ENCODE results near the gene SIX5.

DNA sequence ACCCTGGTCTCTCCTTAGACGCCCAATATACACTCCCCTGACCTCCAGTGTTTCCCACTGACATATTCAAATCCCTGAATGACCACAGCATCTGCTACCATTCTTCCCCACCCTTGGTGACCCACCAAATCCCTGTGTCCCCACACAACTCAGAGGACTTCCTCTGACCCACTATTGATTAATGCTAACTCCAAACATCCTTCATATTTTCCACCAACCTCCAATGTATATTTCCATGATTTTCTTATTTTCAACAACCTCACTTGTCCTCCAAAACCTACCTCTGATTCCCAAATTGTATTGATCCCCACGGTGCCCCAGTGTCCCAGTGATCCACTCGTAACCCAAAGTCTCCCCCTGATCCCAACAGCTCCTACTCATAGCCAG, 24.1 kb upstream of the SIX5 start:
- TF ChIP-seq, protein P1, sequence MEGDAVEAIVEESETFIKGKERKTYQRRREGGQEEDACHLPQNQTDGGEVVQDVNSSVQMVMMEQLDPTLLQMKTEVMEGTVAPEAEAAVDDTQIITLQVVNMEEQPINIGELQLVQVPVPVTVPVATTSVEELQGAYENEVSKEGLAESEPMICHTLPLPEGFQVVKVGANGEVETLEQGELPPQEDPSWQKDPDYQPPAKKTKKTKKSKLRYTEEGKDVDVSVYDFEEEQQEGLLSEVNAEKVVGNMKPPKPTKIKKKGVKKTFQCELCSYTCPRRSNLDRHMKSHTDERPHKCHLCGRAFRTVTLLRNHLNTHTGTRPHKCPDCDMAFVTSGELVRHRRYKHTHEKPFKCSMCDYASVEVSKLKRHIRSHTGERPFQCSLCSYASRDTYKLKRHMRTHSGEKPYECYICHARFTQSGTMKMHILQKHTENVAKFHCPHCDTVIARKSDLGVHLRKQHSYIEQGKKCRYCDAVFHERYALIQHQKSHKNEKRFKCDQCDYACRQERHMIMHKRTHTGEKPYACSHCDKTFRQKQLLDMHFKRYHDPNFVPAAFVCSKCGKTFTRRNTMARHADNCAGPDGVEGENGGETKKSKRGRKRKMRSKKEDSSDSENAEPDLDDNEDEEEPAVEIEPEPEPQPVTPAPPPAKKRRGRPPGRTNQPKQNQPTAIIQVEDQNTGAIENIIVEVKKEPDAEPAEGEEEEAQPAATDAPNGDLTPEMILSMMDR (IDR thresholded peaks at IDR 0.05; ENCODE audit: low read depth, low read length, missing input control), result no peak
- TF ChIP-seq RXRA (IDR thresholded peaks at IDR 0.05) (no peak), YY1 (IDR thresholded peaks at IDR 0.05) (no peak), ZBTB33 (IDR thresholded peaks at IDR 0.05) (no peak)
- TF ChIP-seq, protein P2, sequence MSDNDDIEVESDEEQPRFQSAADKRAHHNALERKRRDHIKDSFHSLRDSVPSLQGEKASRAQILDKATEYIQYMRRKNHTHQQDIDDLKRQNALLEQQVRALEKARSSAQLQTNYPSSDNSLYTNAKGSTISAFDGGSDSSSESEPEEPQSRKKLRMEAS (IDR thresholded peaks at IDR 0.05), result no peak

Data from liver (tissue), 3 donors.